Right ventricle myocardium inferior (tissue), 1 donor: ENCODE data around the gene SNCAIP. TPM values are rescaled to one million over a fixed set of nuclear protein-coding genes. Genes with fewer than 3 reads are reported as not detected.

ENCODE experiments used
- ATAC-seq: fragments of 200-7000 bp; cut with Tn5 transposase; one replicate; pipeline ENCODE4 v1.9.1; 2020; ENCODE audit warnings: mild to moderate bottlenecking, moderate library complexity
- DNase-seq: peaks from one replicate; pipeline ENCODE4 v3.0.0; 2021; ENCODE audit errors: missing footprints
- intact Hi-C: fragments of 100-400 bp; cut with DNase I; formaldehyde crosslinking; loops from one replicate; pipeline ENCODE4 v1.11.0; 2022
- total RNA-seq: library from RNA; stranded (reverse); fragmentation: NEBNext Ultra II Directional; extraction: Animal tissue kit (Norgen Biotek cat#: 25700); gene quantifications from one replicate; pipeline ENCODE4 v1.2.1, GENCODE V29; 2021
- donor health status: DM: no; HTN: yes; CAD: no; lungs with severe emphysema.

Gene SNCAIP
- total RNA-seq, 1 donor from 2014 or later, result 1.7 TPM

GRCh38 chr5:122436615-122437014 lies 124.6 kb downstream of the SNCAIP start:
- DNase-seq, result no peak
- no peak for ATAC-seq
- intact Hi-C loops, result no loop called here

GRCh38 chr5:122439645-122440044 lies 127.6 kb downstream of the SNCAIP start:
- intact Hi-C loops, result no loop called here
- ATAC-seq (no peak), DNase-seq (no peak)

- DNase-seq, result no peak
- no peak for ATAC-seq
- intact Hi-C loops, result no loop called here
Observed at GRCh38 chr5:122442938-122443337, 130.9 kb downstream of the SNCAIP start.

GRCh38 chr5:122444411-122444810 lies 132.4 kb downstream of the SNCAIP start:
- intact Hi-C loops, result no loop called here
- DNase-seq, result no peak
- ATAC-seq, result no peak

GRCh38 chr5:122445070-122445469 lies 133.0 kb downstream of the SNCAIP start:
- ATAC-seq (no peak), DNase-seq (no peak)
- intact Hi-C loops, result no loop called here

- no peak for DNase-seq
- ATAC-seq, result no peak
- intact Hi-C loops, result no loop called here
Observed at GRCh38 chr5:122447072-122447471, 135.0 kb downstream of the SNCAIP start.

GRCh38 chr5:122447879-122448278 lies 135.8 kb downstream of the SNCAIP start:
- intact Hi-C loops, result no loop called here
- ATAC-seq (no peak), DNase-seq (no peak)

- intact Hi-C loops, result no loop called here
- ATAC-seq (no peak), DNase-seq (no peak)
Observed at GRCh38 chr5:122454541-122454940, 142.5 kb downstream of the SNCAIP start.

GRCh38 chr5:122455939-122456338 lies 143.9 kb downstream of the SNCAIP start:
- ATAC-seq (no peak), DNase-seq (no peak)
- intact Hi-C loops, result no loop called here

GRCh38 chr5:122457178-122457826 lies 145.3 kb downstream of the SNCAIP start:
- intact Hi-C loops, result no loop called here
- ATAC-seq, result no peak
- no peak for DNase-seq

GRCh38 chr5:122458278-122458872 lies 146.3 kb downstream of the SNCAIP start:
- no peak for ATAC-seq
- intact Hi-C loops, result no loop called here
- no peak for DNase-seq

- ATAC-seq, result no peak
- no peak for DNase-seq
- intact Hi-C loops, result no loop called here
Observed at GRCh38 chr5:122462486-122462885, 150.4 kb downstream of the SNCAIP start.

GRCh38 chr5:122463221-122463620 lies 151.2 kb downstream of the SNCAIP start:
- intact Hi-C loops, result no loop called here
- no peak for DNase-seq
- no peak for ATAC-seq

- ATAC-seq (no peak), DNase-seq (no peak)
- intact Hi-C loops, result no loop called here
Observed at GRCh38 chr5:122464191-122464590, 152.2 kb downstream of the SNCAIP start.

- intact Hi-C loops, result no loop called here
- ATAC-seq (no peak), DNase-seq (no peak)
Observed at GRCh38 chr5:122465031-122465577, 153.1 kb downstream of the SNCAIP start.

- intact Hi-C loops, result no loop called here
- DNase-seq (no peak), ATAC-seq (no peak)
Observed at GRCh38 chr5:122465994-122466393, 154.0 kb downstream of the SNCAIP start.

GRCh38 chr5:122468351-122469116 lies 156.5 kb downstream of the SNCAIP start:
- intact Hi-C loops, result no loop called here
- ATAC-seq (no peak), DNase-seq (no peak)

GRCh38 chr5:122469384-122469919 lies 157.4 kb downstream of the SNCAIP start:
- DNase-seq (no peak), ATAC-seq (no peak)
- intact Hi-C loops, result no loop called here

GRCh38 chr5:122470365-122470764 lies 158.3 kb downstream of the SNCAIP start:
- no peak for DNase-seq
- intact Hi-C loops, result no loop called here
- ATAC-seq, result no peak
